NT2/D1 (cell line): Measurements from ENCODE around the gene QRICH2.
"Not testable (repeated sequence)": the region's sequence is repeated elsewhere in the genome, so short reads cannot be mapped to it uniquely, and the experiment has no call there.

Experiments
- SUZ12 ChIP-seq: IDR thresholded peaks from 2 replicates; pipeline ENCODE4 v1.6.1; 2011; ENCODE audit not compliant: insufficient read length, insufficient read depth; ENCODE audit errors: extremely low read depth
- YY1 ChIP-seq: IDR thresholded peaks from 2 replicates; pipeline ENCODE4 v1.6.1; 2011; ENCODE audit not compliant: insufficient read length, insufficient read depth

GRCh38 chr17:76225373-76226086 is 82.5 kb downstream of the QRICH2 start:
- TF ChIP-seq YY1, SUZ12: not testable (repeated sequence)
